GM12874 (cell line): ENCODE data around the gene SLC7A1.

Experiments
- TF ChIP-seq, protein P1 (sequence below): IDR thresholded peaks from 2 replicates; pipeline ENCODE4 v1.5.1; 2011; ENCODE audit warnings: low read depth, mild to moderate bottlenecking, control low read depth, low read length, moderate library complexity; ENCODE audit not compliant: insufficient read depth

The SLC7A1 gene

DNA sequence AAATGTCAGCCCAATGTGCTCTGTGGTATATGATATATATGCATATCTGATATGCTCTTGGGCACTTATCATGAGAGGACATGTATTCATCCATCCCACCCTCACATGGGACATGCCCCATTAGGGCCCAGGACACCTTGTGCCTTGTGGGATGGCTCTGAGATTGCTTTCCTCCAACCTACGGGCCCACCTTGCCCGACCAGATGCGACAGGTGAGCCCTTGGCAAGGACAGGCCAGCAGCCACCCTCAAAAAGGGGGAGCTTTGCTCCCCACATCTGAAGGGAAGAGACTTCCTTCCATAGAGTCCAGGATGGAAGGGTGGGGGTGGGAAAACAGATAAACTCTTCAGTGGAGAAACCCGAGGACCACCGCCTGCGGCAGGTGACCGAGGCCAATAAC, 58.6 kb downstream of the SLC7A1 start:
- TF ChIP-seq, protein P1, sequence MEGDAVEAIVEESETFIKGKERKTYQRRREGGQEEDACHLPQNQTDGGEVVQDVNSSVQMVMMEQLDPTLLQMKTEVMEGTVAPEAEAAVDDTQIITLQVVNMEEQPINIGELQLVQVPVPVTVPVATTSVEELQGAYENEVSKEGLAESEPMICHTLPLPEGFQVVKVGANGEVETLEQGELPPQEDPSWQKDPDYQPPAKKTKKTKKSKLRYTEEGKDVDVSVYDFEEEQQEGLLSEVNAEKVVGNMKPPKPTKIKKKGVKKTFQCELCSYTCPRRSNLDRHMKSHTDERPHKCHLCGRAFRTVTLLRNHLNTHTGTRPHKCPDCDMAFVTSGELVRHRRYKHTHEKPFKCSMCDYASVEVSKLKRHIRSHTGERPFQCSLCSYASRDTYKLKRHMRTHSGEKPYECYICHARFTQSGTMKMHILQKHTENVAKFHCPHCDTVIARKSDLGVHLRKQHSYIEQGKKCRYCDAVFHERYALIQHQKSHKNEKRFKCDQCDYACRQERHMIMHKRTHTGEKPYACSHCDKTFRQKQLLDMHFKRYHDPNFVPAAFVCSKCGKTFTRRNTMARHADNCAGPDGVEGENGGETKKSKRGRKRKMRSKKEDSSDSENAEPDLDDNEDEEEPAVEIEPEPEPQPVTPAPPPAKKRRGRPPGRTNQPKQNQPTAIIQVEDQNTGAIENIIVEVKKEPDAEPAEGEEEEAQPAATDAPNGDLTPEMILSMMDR: no peak

DNA sequence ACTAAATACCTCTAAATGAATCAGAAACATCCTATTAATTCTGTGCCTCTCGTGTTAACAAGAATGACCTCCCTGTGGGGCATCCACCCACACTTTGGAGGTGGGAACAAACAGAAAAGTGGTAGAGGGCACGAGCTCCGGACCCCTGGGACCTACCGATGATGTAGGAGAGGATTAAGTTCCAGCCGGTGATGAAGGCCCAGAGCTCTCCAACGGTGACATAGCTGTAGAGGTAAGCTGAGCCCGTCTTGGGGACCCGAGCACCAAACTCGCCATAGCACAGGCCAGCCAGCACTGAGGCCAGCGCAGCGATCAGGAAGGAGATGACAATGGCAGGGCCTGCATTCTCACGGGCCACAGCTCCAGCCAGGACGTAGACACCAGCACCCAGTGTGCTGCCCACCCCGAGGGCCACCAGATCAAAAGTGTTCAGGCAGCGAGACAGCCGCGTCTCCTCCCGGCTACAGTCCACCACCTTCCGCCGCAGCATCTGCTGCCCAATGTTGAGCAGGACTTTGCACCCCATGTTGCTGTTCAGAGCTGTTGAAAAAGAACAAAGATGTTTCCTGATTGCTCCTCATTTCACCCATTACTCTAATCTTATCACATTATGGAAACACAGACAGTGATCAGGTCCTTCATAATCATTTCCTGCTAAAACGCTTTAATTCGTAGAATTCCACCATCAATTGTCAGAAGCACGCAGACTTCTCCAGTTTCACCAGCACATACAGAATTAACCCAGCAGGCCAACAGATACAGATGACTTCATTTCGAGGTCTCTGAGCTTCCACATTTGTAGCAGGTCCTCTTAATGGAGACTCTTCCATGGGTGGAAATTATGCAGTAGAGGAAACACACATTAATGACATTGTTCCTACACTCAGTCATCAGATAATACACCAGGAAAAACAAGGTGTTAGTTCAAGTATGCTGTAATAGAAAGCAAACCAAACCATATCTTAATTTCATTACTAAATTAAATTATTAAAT, 59.5 kb downstream of the SLC7A1 start:
- TF ChIP-seq, protein P1: no peak

DNA sequence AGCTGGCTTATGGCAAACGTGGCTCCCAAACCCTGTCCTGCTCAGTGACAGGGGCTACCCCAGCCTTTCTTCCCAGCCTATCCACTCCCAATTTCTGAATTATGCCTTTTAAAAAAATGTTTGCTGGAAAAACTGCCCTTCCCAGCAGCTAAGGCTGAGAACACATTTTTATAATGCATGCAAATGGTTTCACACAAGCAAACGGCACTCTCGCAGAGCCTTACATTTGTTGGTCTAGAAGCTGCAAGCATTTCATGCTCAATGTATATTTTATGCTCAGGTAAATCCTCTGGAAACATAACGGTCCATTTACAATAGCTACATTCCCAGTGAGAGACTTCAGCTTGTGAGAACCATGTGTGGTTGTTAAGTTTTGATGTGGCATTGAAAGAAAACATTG, 61.4 kb downstream of the SLC7A1 start:
- TF ChIP-seq, protein P1: no peak

DNA sequence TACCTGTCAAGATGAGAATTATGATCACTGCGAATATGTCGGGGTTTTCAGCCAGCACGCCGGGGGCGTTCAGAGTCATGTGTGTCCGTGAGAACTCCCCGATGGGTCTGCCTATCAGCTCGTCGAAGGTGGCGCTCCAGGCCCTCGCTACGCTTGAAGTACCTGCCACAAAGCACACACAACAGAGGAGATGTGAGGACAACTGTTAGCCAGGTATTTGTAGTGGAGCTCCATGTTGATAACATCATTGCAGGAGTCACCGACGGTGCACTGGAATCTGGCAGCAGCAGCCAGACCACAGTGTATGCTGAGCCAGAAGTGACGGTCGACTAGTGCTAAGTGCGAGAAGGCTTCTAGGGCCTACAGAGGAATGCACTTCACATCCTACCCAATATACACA, 62.7 kb downstream of the SLC7A1 start:
- TF ChIP-seq, protein P1: no peak

DNA sequence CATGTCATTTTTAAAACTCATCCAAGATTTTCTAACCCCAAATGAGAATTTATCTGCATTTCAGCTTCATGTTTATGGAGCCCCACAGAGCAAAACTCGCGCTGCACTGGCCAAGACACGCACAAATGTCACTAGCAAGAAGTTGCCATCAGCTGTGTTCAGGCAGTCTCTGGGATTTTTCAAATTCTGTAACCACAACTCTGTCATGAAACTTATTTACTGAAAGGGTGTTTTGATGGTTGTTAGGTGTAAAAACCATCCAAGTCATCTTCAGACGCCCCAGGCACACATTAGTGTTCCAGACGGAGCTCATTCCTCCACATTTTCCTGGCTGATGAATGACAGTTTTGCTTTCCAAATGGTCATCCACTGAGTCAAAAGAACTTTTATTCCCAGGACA, 63.4 kb downstream of the SLC7A1 start:
- TF ChIP-seq, protein P1: no peak

DNA sequence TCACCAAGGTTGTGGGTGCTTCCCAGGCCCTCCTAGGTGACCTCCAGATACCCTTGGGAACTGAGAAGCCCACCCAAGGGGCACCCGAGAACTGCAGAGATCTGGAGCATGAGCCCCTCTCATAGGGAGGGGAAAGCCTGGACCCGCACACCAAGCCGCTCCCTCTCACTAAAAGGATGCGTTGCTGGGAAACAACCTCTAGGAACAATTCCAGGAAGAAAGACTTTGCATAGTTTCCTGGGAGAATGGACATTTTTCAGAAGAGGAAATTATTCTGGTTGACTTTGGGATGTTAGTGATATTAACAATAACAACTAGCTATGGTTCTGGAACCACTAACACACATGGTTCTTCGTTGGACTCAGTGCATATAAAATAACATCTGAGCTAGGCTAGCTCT, 64.6 kb downstream of the SLC7A1 start:
- TF ChIP-seq, protein P1: no peak

DNA sequence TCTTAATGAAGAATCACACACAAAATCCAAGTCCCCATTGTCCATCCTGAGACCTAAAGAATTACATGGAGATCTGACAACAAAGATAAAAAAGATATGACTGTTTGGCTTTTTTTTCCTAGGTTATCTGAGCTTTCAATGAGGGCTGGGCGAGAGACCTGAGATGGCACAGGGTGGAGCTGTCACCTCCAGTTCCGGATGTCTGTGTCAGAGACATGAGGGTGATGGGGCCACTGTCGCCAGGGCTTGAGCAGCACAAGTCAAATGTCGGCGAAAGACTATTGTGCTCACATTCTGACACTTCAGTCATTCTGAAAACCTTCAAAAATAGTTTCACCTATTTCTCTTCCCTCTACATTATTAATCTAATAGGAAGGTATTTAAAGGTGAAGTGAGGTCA, 65.7 kb downstream of the SLC7A1 start:
- TF ChIP-seq, protein P1: no peak
